Heart right ventricle (tissue), 16 donors: ENCODE results near the gene PTGER2. TPM values are rescaled to one million over a fixed set of nuclear protein-coding genes. Genes with fewer than 3 reads are reported as not detected.

Experiments
- ATAC-seq, 8 donors: fragments of 200-7000 bp; cut with Tn5 transposase; one replicate each; pipeline ENCODE4 v1.9.1; 2020; ENCODE audit warnings: mild to moderate bottlenecking in 8 of 8, moderate library complexity in 8 of 8, moderate number of reproducible peaks in 1 of 8
- DNase-seq, 2 donors: peaks; one replicate each; pipeline ENCODE4 v3.0.0-alpha.2; 2020
- H3K27ac ChIP-seq, 10 donors: fragments of 200-600 bp; sonication (generic) in 2 of 10; one replicate each; pipeline versions ENCODE4 v1.5.0 to v1.8.0; 2020 to 2022; ENCODE audit warnings: mild to moderate bottlenecking in 3 of 10
- H3K27me3 ChIP-seq, 7 donors: fragments of 200-600 bp; one replicate each; pipeline ENCODE4 v1.8.0; 2021 to 2022; ENCODE audit warnings: mild to moderate bottlenecking in 2 of 7
- H3K36me3 ChIP-seq, 9 donors: fragments of 200-600 bp; sonication (generic) in 1 of 9; one replicate each; pipeline versions ENCODE4 v1.5.0 to v1.8.0; 2020 to 2022; ENCODE audit warnings: mild to moderate bottlenecking in 2 of 9
- H3K4me1 ChIP-seq, 9 donors: fragments of 200-600 bp; sonication (generic) in 1 of 9; one replicate each; pipeline versions ENCODE4 v1.5.0 to v1.8.0; 2020 to 2022; ENCODE audit warnings: mild to moderate bottlenecking in 4 of 9
- H3K4me3 ChIP-seq, 10 donors: fragments of 200-600 bp; sonication (generic) in 2 of 10; one replicate each; pipeline versions ENCODE4 v1.5.0 to v1.8.0; 2020 to 2022; ENCODE audit warnings: mild to moderate bottlenecking in 7 of 10, moderate library complexity in 2 of 10
- H3K9me3 ChIP-seq, 11 donors: fragments of 200-600 bp in 10 of 11; sonication (generic) in 2 of 11; one replicate each; pipeline versions ENCODE4 v1.5.0 to v1.8.0; 2013 to 2022; ENCODE audit warnings: mild to moderate bottlenecking in 2 of 11, control low read depth in 1 of 11, moderate library complexity in 1 of 11
- CTCF ChIP-seq, 9 donors: fragments of 200-600 bp; sonication (generic) in 2 of 9; IDR thresholded peaks; one replicate each; pipeline versions ENCODE4 v1.5.0 to v1.8.0; 2021 to 2022; ENCODE audit warnings: antibody characterized with exemption in 9 of 9, mild to moderate bottlenecking in 5 of 9, moderate library complexity in 1 of 9
- WGBS, 2 donors: extraction: QIAGEN DNeasy Blood & Tissue Kit; methylation state at CpG; one replicate each; pipeline ENCODE4 v1.1.7; 2013; ENCODE audit warnings: inconsistent platforms in 1 of 2; 5-methylcytosine and 5-hydroxymethylcytosine counted together
- intact Hi-C, 10 donors: fragments of 100-400 bp; cut with DNase I; formaldehyde crosslinking; loops; one replicate each; pipeline versions ENCODE4 v1.11.1 to v1.14.2; 2022
- polyA plus RNA-seq, 2 donors: library from polyadenylated mRNA; stranded (reverse); fragments of 200-250 nt; gene quantifications; one replicate each; pipeline ENCODE4 v1.2.3, GENCODE V29; 2013
- total RNA-seq, 10 donors: library from RNA; stranded (reverse); fragmentation: NEBNext Ultra II Directional in 3 of 10; extraction: Animal tissue kit (Norgen Biotek cat#: 25700) in 3 of 10; gene quantifications; one replicate each; pipeline versions ENCODE4 v1.2.1 to v1.2.4, GENCODE V29; 2021 to 2023
- donor health status: Arrhythmogenic right ventricular cardiomyopathy.
- donor health status: ischemic (EF 13 %, LVEDD 7.1; RV severe dilation, severe dysfunction).
- donor health status: healthy with polysubstance abuse.
- donor health status: DM: no; HTN: yes; CAD: no.
- donor health status: DM: no; HTN: no; CAD: no.
- donor health status: ischemic (EF 25% LVEDD 6.9; RV normal size, moderate dysfunction).
- donor health status: ischemic (EF 25% LVEDD 5.7; RV mildly dilated, moderate dysfunction).
- donor health status: healthy.
- donor health status: DM: yes; HTN: yes; CAD: no.
- donor health status: Ischemic cardiomyopathy.
- donor health status: ischemic (EF 35%, LVEDD 5.7; RV mildly dilated, moderate dysfunction).
- donor health status: nonischemic (EF 11% LVEDD 7.7; RV severe dilation, severe dysfunction).
- donor health status: DM: yes; HTN: yes; CAD: no.
- donor health status: PGD.
- donor health status: ischemic (EF 29% LVEDD 5.4; RV normal size, mild dysfunction).
- donor health status: nonischemic (EF 23%, LVEDD 6.1; RV moderate dilation, normal function).

Gene PTGER2
- total and polyA plus RNA-seq, 12 donors = 0.11 to 2.4 (median 0.34) TPM

DNA sequence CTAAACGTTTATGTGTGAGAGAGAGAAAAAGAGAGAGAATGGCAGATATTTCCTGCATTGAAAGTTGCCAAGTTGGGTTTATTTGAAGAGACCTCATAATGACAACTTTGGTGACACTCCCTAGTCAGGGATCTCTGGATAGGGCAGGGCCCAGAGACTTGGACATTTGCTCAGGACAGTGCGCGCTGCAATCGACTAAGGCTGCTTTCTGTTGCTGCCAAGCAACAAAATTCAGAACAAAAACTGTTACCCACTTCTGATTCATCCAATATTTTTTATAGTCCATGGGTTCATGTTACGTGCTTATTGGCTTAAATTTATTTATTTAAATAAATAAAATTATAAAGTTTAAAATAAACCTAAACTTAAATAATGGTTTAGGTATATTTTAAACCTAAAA, 34.2 kb downstream of the PTGER2 start:
- WGBS, 2 donors = 79 to 80% methylated on average over 5 of the region's 5 CpGs
- H3K4me1 ChIP-seq = peaks cover 0 to 20% (median 6%) of the 10 kb centered on the region in 9 donors
- no peaks in the 10 kb centered on the region for H3K36me3 ChIP-seq
- no peak for TF ChIP-seq CTCF (IDR thresholded peaks at IDR 0.05)
- no peaks in the 10 kb centered on the region for H3K9me3 ChIP-seq
- intact Hi-C loops = no loop called here
- no peak overlapping the region for H3K4me3 ChIP-seq
- no peak for ATAC-seq
- no peak for DNase-seq
- no peak overlapping the region for H3K27ac ChIP-seq
- H3K27me3 ChIP-seq = peaks cover 0 to 66% (median 0%) of the 10 kb centered on the region in 7 donors

- WGBS, 2 donors = 48% methylated on average over 2 of the region's 2 CpGs
- no peak overlapping the region for H3K27ac ChIP-seq
Measured at GRCh38 chr14:52348776-52349175, 34.7 kb downstream of the PTGER2 start.

DNA sequence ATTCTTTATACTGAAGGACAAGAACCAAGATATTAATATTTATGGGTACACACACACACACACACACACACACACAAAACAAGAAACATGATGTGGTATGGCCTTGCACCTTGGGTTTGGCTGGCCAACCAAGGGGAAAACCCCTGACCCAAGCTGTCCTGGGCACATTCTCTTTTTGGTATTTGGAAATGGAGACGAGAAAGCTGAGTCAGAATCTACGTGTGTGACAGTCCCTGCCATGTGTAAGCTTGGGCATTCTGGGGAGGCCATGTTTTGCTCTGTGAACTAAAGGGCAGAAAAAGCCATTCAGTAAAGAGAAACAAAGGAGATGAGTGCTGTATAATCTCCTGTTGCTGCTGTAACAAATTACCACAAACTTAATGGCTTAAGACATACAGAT, 35.6 kb downstream of the PTGER2 start:
- Histone ChIP-seq H3K27ac (no peak overlapping the region), H3K36me3 (no peaks in the 10 kb centered on the region), H3K4me3 (no peak overlapping the region), H3K9me3 (no peaks in the 10 kb centered on the region), H3K4me1 (peaks cover 0 to 24% (median 6%) of the 10 kb centered on the region in 9 donors), H3K27me3 (peaks cover 0 to 80% (median 0%) of the 10 kb centered on the region in 7 donors)
- intact Hi-C loops = no loop called here
- no peak for TF ChIP-seq CTCF (IDR thresholded peaks at IDR 0.05)
- no peak for ATAC-seq
- no peak for DNase-seq
- WGBS, 2 donors = 75 to 86% methylated on average over 2 of the region's 2 CpGs

More at GRCh38 chr14:52348776-52349175, 34.7 kb downstream of the PTGER2 start:
- H3K9me3 ChIP-seq = no peaks in the 10 kb centered on the region
- no peak for TF ChIP-seq CTCF (IDR thresholded peaks at IDR 0.05)
- ATAC-seq (no peak), DNase-seq (no peak)
- peaks cover 0 to 20% (median 6%) of the 10 kb centered on the region in 9 donors for H3K4me1 ChIP-seq
- H3K36me3 ChIP-seq = no peaks in the 10 kb centered on the region
- no peak overlapping the region for H3K4me3 ChIP-seq
- H3K27me3 ChIP-seq = peaks cover 0 to 71% (median 0%) of the 10 kb centered on the region in 7 donors
- intact Hi-C loops = no loop called here

- Histone ChIP-seq H3K4me3 (no peak overlapping the region), H3K27ac (peak overlapping the region in 1 of 10 donors; percentile 83)
- WGBS, 2 donors = 44 to 87% methylated on average over 3 of the region's 3 CpGs
Measured at GRCh38 chr14:52350445-52350844, 36.3 kb downstream of the PTGER2 start.

More at GRCh38 chr14:52350445-52350844, 36.3 kb downstream of the PTGER2 start:
- no peak for ATAC-seq
- H3K9me3 ChIP-seq = no peaks in the 10 kb centered on the region
- peaks cover 0 to 77% (median 0%) of the 10 kb centered on the region in 7 donors for H3K27me3 ChIP-seq
- no peak for DNase-seq
- H3K4me1 ChIP-seq = peaks cover 0 to 31% (median 6%) of the 10 kb centered on the region in 9 donors
- intact Hi-C loops = no loop called here
- no peak for TF ChIP-seq CTCF (IDR thresholded peaks at IDR 0.05)
- H3K36me3 ChIP-seq = no peaks in the 10 kb centered on the region
